B cell (primary cell): ENCODE data around the gene TRPM7. TPM values are rescaled to one million over a fixed set of nuclear protein-coding genes. Genes with fewer than 3 reads are reported as not detected.

Experiments used
- ATAC-seq: fragments of 200-7000 bp; cut with Tn5 transposase; one replicate; pipeline ENCODE4 v1.10.0; 2021; ENCODE audit warnings: low read depth, mild to moderate bottlenecking, moderate number of reproducible peaks, moderate library complexity
- CTCF ChIA-PET: fragments of 350-600 bp; sonication (Branson Sonifier 250); formaldehyde crosslinking; loops from one replicate; lab custom pipeline; 2021; ENCODE audit warnings: antibody characterized with exemption, inconsistent platforms; lab: Charles Lee
- POLR2A ChIA-PET: fragments of 350-600 bp; sonication (Branson Sonifier 250); formaldehyde crosslinking; loops from one replicate; lab custom pipeline; 2021; ENCODE audit warnings: antibody characterized with exemption; lab: Charles Lee
- DNase-seq: peaks from one replicate; pipeline ENCODE4 v3.0.0; 2013
- H2AFZ ChIP-seq: 2 replicates; pipeline ENCODE4 v1.6.1; 2012; ENCODE audit warnings: mild to moderate bottlenecking, low read depth, low read length; ENCODE audit not compliant: insufficient read depth, poor library complexity, severe bottlenecking
- H3K27ac ChIP-seq, 2 donors: 1 replicate in 1 of 2; 2 replicates in 1 of 2; pipeline ENCODE4 v1.5.1; 2012 to 2013; ENCODE audit warnings: low read length in 2 of 2, mild to moderate bottlenecking in 2 of 2, moderate library complexity in 1 of 2
- H3K27me3 ChIP-seq, 4 experiments: fragments of 200-600 bp in 1 of 4; sonication (generic) in 1 of 4; replicated peaks in 1 of 4; 1 replicate in 2 of 4; 2 replicates in 2 of 4; pipeline versions ENCODE4 v1.6.1 to v1.7.0; 2013 to 2016; ENCODE audit warnings: low read length in 3 of 4, mild to moderate bottlenecking in 2 of 4, mixed read lengths in 1 of 4, moderate library complexity in 1 of 4; ENCODE audit not compliant: insufficient read depth in 4 of 4, control insufficient read depth in 3 of 4; ENCODE audit errors: control extremely low read depth in 1 of 4
- H3K36me3 ChIP-seq, 2 experiments: replicated peaks in 1 of 2; 1 replicate in 1 of 2; 2 replicates in 1 of 2; pipeline versions ENCODE4 v1.6.1 to v1.7.1; 2013; ENCODE audit warnings: low read length in 1 of 2; ENCODE audit not compliant: insufficient read depth in 2 of 2, control insufficient read depth in 1 of 2; ENCODE audit errors: control extremely low read depth in 1 of 2, extremely low read depth in 1 of 2
- H3K4me1 ChIP-seq, 2 donors: fragments of 200-600 bp in 1 of 2; sonication (generic) in 1 of 2; 1 replicate in 1 of 2; 2 replicates in 1 of 2; pipeline versions ENCODE4 v1.5.1 to v1.6.1; 2013 to 2017; ENCODE audit warnings: low read length in 2 of 2; ENCODE audit not compliant: control insufficient read depth in 2 of 2, insufficient read depth in 2 of 2
- H3K4me2 ChIP-seq: replicated peaks from 2 replicates; pipeline ENCODE3; 2012; ENCODE audit warnings: mild to moderate bottlenecking, low read depth, low read length; ENCODE audit not compliant: poor library complexity, severe bottlenecking
- H3K4me3 ChIP-seq, 5 experiments: fragments of 200-600 bp in 1 of 5; sonication (generic) in 1 of 5; 1 replicate in 3 of 5; 2 replicates in 2 of 5; pipeline versions ENCODE4 v1.5.1 to v1.7.0; 2011 to 2016; ENCODE audit warnings: low read length in 4 of 5, mild to moderate bottlenecking in 4 of 5, low read depth in 2 of 5, control low read depth in 1 of 5, moderate library complexity in 1 of 5; ENCODE audit not compliant: insufficient read depth in 1 of 5; ENCODE audit errors: control extremely low read depth in 1 of 5, extremely low read depth in 1 of 5
- H3K79me2 ChIP-seq: fragments of 200-600 bp; sonication (generic); one replicate; pipeline ENCODE4 v1.6.0; 2016; ENCODE audit warnings: low read length; ENCODE audit not compliant: control insufficient read depth, insufficient read depth
- H3K9ac ChIP-seq: fragments of 200-600 bp; sonication (generic); 2 replicates; pipeline ENCODE4 v1.6.1; 2017; ENCODE audit warnings: mild to moderate bottlenecking, low read length, moderate library complexity
- H3K9me3 ChIP-seq, 3 donors: one replicate each; pipeline versions ENCODE4 v1.6.1 to v1.7.1; 2013; ENCODE audit warnings: low read length in 2 of 3; ENCODE audit not compliant: control insufficient read depth in 2 of 3, insufficient read depth in 1 of 3; ENCODE audit errors: control extremely low read depth in 1 of 3
- H4K20me1 ChIP-seq: 2 replicates; pipeline ENCODE4 v1.6.0; 2012; ENCODE audit warnings: mild to moderate bottlenecking, low read length; ENCODE audit not compliant: insufficient read depth, control insufficient read depth, poor library complexity, severe bottlenecking
- H3K27ac Mint-ChIP-seq: one replicate; pipeline ENCODE4 v1.8.0; 2021; ENCODE audit warnings: mixed read lengths
- H3K27me3 Mint-ChIP-seq: one replicate; pipeline ENCODE4 v1.8.0; 2021; ENCODE audit warnings: mixed read lengths
- H3K4me1 Mint-ChIP-seq: one replicate; pipeline ENCODE4 v1.8.0; 2021; ENCODE audit warnings: mixed read lengths
- H3K4me3 Mint-ChIP-seq: one replicate; pipeline ENCODE4 v1.8.0; 2021; ENCODE audit warnings: mixed read lengths
- H3K9me3 Mint-ChIP-seq: one replicate; pipeline ENCODE4 v1.8.0; 2022; ENCODE audit warnings: mixed read lengths; ENCODE audit not compliant: insufficient read depth
- EZH2 ChIP-seq: IDR thresholded peaks from 2 replicates; pipeline ENCODE4 v1.6.1; 2012; ENCODE audit warnings: borderline replicate concordance, low read depth, mild to moderate bottlenecking, moderate library complexity, low read length; ENCODE audit not compliant: insufficient read depth, poor library complexity, severe bottlenecking
- WGBS: methylation state at CpG from one replicate; pipeline ENCODE4 v1.1.5; 2013; ENCODE audit warnings: missing lambda C conversion rate; ENCODE audit not compliant: insufficient coverage; 5-methylcytosine and 5-hydroxymethylcytosine counted together
- intact Hi-C: fragments of 100-400 bp; cut with micrococcal nuclease; formaldehyde crosslinking; loops from one replicate; pipeline ENCODE4 v1.10.0; 2022
- polyA plus RNA-seq: library from polyadenylated mRNA; depleted of rRNA; stranded (reverse); fragments of >200 nt; gene quantifications from 2 replicates; pipeline ENCODE4 v1.2.3, GENCODE V29; 2012
- total RNA-seq, 2 donors: library from RNA; stranded (reverse); fragments of 120-200 nt in 1 of 2; gene quantifications; 1 replicate in 1 of 2; 2 replicates in 1 of 2; pipeline versions ENCODE4 v1.2.3 to v1.2.4, GENCODE V29; 2013 to 2022
- TF ChIP-seq, protein P1 (sequence below): fragments of 200-600 bp; IDR thresholded peaks from one replicate; pipeline ENCODE4 v1.8.0; 2022; ENCODE audit warnings: antibody characterized with exemption, mild to moderate bottlenecking

Gene TRPM7
- total and polyA plus RNA-seq, 2 donors (not counting 1 experiment from before 2014, with no cell fraction given) = 12.5 to 77.2 TPM

DNA sequence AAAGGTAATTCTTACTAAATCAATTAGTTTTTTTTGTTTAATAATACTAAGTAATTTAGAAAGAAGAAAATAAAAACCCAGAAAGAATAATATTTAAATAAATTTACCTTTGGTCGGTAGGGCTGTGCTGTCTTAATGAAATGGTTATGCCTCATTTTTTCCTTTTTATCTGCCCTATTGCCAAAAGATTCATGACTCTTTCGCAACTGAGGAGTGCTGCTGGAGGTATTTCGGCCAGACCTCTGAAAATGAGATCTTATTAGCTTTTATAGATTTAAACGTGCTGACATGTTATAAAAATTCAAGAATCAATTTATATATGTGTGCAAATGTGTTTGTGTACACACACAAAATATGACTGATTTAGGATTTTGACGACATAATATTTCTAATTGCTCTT, 73.0 kb downstream of the TRPM7 start:
- H3K36me3 ChIP-seq = peaks cover 6 to 56% of the 10 kb centered on the region in 2 experiments
- no peaks in the 10 kb centered on the region for H3K9me3 Mint-ChIP-seq
- H3K27ac Mint-ChIP-seq = no peak overlapping the region
- no peaks in the 10 kb centered on the region for H3K9me3 ChIP-seq
- no peak overlapping the region for H3K9ac ChIP-seq
- H3K27ac ChIP-seq = no peak overlapping the region
- no peak overlapping the region for H3K4me3 Mint-ChIP-seq
- no peak for ATAC-seq
- no peaks in the 10 kb centered on the region for H3K79me2 ChIP-seq
- POLR2A ChIA-PET = no interaction called here
- no peaks in the 10 kb centered on the region for H4K20me1 ChIP-seq
- no peaks in the 10 kb centered on the region for H3K4me1 Mint-ChIP-seq
- H3K27me3 ChIP-seq = no peaks in the 10 kb centered on the region
- no peak overlapping the region for H2AFZ ChIP-seq
- no CpG with 5 or more reads among the region's 5 CpGs for WGBS
- no peak overlapping the region for H3K4me3 ChIP-seq
- no peak overlapping the region for H3K4me2 ChIP-seq
- TF ChIP-seq, protein P1, sequence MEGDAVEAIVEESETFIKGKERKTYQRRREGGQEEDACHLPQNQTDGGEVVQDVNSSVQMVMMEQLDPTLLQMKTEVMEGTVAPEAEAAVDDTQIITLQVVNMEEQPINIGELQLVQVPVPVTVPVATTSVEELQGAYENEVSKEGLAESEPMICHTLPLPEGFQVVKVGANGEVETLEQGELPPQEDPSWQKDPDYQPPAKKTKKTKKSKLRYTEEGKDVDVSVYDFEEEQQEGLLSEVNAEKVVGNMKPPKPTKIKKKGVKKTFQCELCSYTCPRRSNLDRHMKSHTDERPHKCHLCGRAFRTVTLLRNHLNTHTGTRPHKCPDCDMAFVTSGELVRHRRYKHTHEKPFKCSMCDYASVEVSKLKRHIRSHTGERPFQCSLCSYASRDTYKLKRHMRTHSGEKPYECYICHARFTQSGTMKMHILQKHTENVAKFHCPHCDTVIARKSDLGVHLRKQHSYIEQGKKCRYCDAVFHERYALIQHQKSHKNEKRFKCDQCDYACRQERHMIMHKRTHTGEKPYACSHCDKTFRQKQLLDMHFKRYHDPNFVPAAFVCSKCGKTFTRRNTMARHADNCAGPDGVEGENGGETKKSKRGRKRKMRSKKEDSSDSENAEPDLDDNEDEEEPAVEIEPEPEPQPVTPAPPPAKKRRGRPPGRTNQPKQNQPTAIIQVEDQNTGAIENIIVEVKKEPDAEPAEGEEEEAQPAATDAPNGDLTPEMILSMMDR = no peak
- no peak for TF ChIP-seq EZH2
- CTCF ChIA-PET = interaction anchor here (0.6 kb wide), 1 partner anchor 301 kb away, joined by 4 read pairs; no protein-coding TSS in a partner anchor
- intact Hi-C loops = no loop called here
- DNase-seq = no peak
- no peaks in the 10 kb centered on the region for H3K27me3 Mint-ChIP-seq
- H3K4me1 ChIP-seq = no peaks in the 10 kb centered on the region

- H3K27me3 ChIP-seq = no peaks in the 10 kb centered on the region
- H3K4me2 ChIP-seq = no peak overlapping the region
- H3K36me3 ChIP-seq = peaks cover 11 to 60% of the 10 kb centered on the region in 2 experiments
- no peak for DNase-seq
- Mint-ChIP-seq H3K9me3 (peaks cover 4% of the 10 kb centered on the region), H3K4me3 (no peak overlapping the region), H3K27ac (no peak overlapping the region), H3K4me1 (no peaks in the 10 kb centered on the region), H3K27me3 (no peaks in the 10 kb centered on the region)
- no peaks in the 10 kb centered on the region for H3K9me3 ChIP-seq
- no peaks in the 10 kb centered on the region for H3K79me2 ChIP-seq
- H3K4me1 ChIP-seq = no peaks in the 10 kb centered on the region
- H3K4me3 ChIP-seq = no peak overlapping the region
- no CpG with 5 or more reads among the region's 1 CpG for WGBS
- no peak overlapping the region for H2AFZ ChIP-seq
- intact Hi-C loops = no loop called here
- H3K9ac ChIP-seq = no peak overlapping the region
- no peak overlapping the region for H3K27ac ChIP-seq
- no peaks in the 10 kb centered on the region for H4K20me1 ChIP-seq
- ChIA-PET CTCF (no interaction called here), POLR2A (no interaction called here)
- TF ChIP-seq EZH2 = no peak
- TF ChIP-seq, protein P1 = no peak
- no peak for ATAC-seq
Observed at GRCh38 chr15:50607129-50607528, 79.5 kb downstream of the TRPM7 start.
